Keratinocyte (primary cell): ENCODE results near the gene NTSR1. TPM values are rescaled to one million over a fixed set of nuclear protein-coding genes. Genes with fewer than 3 reads are reported as not detected.

ENCODE experiments used
- DNase-seq: peaks from one replicate; pipeline ENCODE4 v3.0.0-alpha.2; 2011; ENCODE audit warnings: low read depth, missing footprints, low spot score
- FAIRE-seq: peaks from 2 replicates; lab custom pipeline; 2011; peaks lifted over from hg19 to GRCh38; lab: Jason Lieb, UNC
- H2AFZ ChIP-seq: 2 replicates; pipeline ENCODE4 v1.6.0; 2012; ENCODE audit warnings: low read length, control low read depth, inconsistent platforms; ENCODE audit not compliant: control insufficient read depth
- H3K27ac ChIP-seq: 2 replicates; pipeline ENCODE4 v1.5.1; 2011; ENCODE audit warnings: low read length; ENCODE audit not compliant: control insufficient read depth, insufficient read depth
- H3K27me3 ChIP-seq: 3 replicates; pipeline ENCODE4 v1.6.0; 2011; ENCODE audit warnings: low read length; ENCODE audit not compliant: control insufficient read depth, insufficient read depth; ENCODE audit errors: extremely low read depth
- H3K36me3 ChIP-seq, 2 experiments: 2 replicates in 1 of 2; 3 replicates in 1 of 2; pipeline ENCODE4 v1.5.1; 2011; ENCODE audit warnings: low read length in 2 of 2, mild to moderate bottlenecking in 1 of 2; ENCODE audit not compliant: control insufficient read depth in 2 of 2, insufficient read depth in 2 of 2; ENCODE audit errors: extremely low read depth in 1 of 2
- H3K4me1 ChIP-seq: 3 replicates; pipeline ENCODE4 v1.5.1; 2011; ENCODE audit warnings: low read length; ENCODE audit not compliant: control insufficient read depth, insufficient read depth; ENCODE audit errors: extremely low read depth
- H3K4me2 ChIP-seq: 3 replicates; pipeline ENCODE4 v1.6.0; 2011; ENCODE audit warnings: low read depth, low read length; ENCODE audit not compliant: control insufficient read depth, insufficient read depth; ENCODE audit errors: extremely low read depth
- H3K4me3 ChIP-seq, 3 experiments: fragments of 200-600 bp in 1 of 3; sonication (generic) in 1 of 3; 2 replicates in 2 of 3; 3 replicates in 1 of 3; pipeline ENCODE4 v1.5.1; 2011 to 2016; ENCODE audit warnings: low read length in 3 of 3, mild to moderate bottlenecking in 3 of 3, control low read depth in 2 of 3, inconsistent platforms in 1 of 3, low read depth in 1 of 3, mixed read lengths in 1 of 3, mixed run types in 1 of 3, moderate library complexity in 1 of 3; ENCODE audit not compliant: control insufficient read depth in 2 of 3, insufficient read depth in 2 of 3; ENCODE audit errors: extremely low read depth in 1 of 3
- H3K79me2 ChIP-seq: 2 replicates; pipeline ENCODE4 v1.6.0; 2012; ENCODE audit warnings: low read length; ENCODE audit not compliant: control insufficient read depth, insufficient read depth
- H3K9ac ChIP-seq: 3 replicates; pipeline ENCODE4 v1.6.0; 2011; ENCODE audit warnings: low read length; ENCODE audit not compliant: control insufficient read depth, insufficient read depth; ENCODE audit errors: extremely low read depth
- H3K9me1 ChIP-seq: 3 replicates; pipeline ENCODE4 v1.6.0; 2011; ENCODE audit warnings: low read length; ENCODE audit not compliant: control insufficient read depth, insufficient read depth; ENCODE audit errors: extremely low read depth
- H3K9me3 ChIP-seq: 2 replicates; pipeline ENCODE4 v1.5.1; 2012; ENCODE audit warnings: low read depth, low read length; ENCODE audit not compliant: control insufficient read depth
- H4K20me1 ChIP-seq: 3 replicates; pipeline ENCODE4 v1.6.0; 2011; ENCODE audit warnings: low read length; ENCODE audit not compliant: control insufficient read depth, insufficient read depth; ENCODE audit errors: extremely low read depth
- EZH2 ChIP-seq: IDR thresholded peaks from one replicate; pipeline ENCODE4 v1.6.1; 2012; ENCODE audit warnings: inconsistent platforms, mild to moderate bottlenecking, low read length, moderate library complexity
- dilution Hi-C: fragments of 300-500 bp; cut with MboI; formaldehyde crosslinking; loops from one replicate; pipeline ENCODE4 v1.7.0; 2020; ENCODE audit warnings: low sequenced_read_pairs; ENCODE audit not compliant: extremely low pct_ligation_motif_present
- polyA plus RNA-seq, 5 experiments: library from polyadenylated mRNA; depleted of rRNA in 3 of 5; stranded (reverse) in 3 of 5; stranded (forward) in 1 of 5; unstranded in 1 of 5; fragments of >200 nt; gene quantifications; 1 replicate in 1 of 5; 2 replicates in 3 of 5; 3 replicates in 1 of 5; pipeline versions ENCODE4 v1.2.1 to v1.2.3, GENCODE V29; 2011 to 2012; ENCODE audit warnings: missing spikeins in 2 of 5, low read depth in 1 of 5, low replicate concordance in 1 of 5
- TF ChIP-seq, protein P1 (sequence below), 3 experiments: IDR thresholded peaks in 1 of 3; conservative IDR thresholded peaks in 1 of 3; optimal IDR thresholded peaks in 1 of 3; 2 replicates in 2 of 3; 3 replicates in 1 of 3; pipeline versions ENCODE3 to v1.5.1; 2011; ENCODE audit warnings: low read length in 3 of 3, mild to moderate bottlenecking in 3 of 3, moderate library complexity in 2 of 3, control low read depth in 1 of 3, inconsistent platforms in 1 of 3; ENCODE audit not compliant: insufficient read depth in 2 of 3; ENCODE audit errors: extremely low read depth in 1 of 3

The NTSR1 gene
- polyA plus RNA-seq, 1 donor (not counting 4 experiments of a cell fraction or from before 2014, with no cell fraction given) = 0.55 TPM

DNA sequence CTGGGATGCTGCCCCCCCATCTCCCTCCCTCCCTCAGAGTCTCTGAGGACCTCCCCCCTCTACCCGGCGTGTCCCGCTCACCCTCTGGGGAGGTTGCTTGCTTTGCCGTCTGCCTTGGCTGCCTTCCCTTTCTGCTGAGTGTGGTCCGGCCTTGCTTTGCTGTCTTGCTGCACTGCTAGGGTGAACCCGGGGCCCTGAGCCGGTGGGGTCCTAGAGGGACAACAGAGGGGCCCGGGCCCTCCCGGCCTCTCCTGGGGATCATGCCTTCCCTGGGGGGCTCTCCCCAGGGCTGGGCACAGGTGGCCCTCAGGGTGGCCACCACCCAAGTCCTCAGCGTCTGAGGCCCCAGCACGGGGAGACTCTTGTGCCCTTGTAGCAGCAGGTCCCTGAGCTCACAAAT, 47.0 kb upstream of the NTSR1 start:
- no peaks in the 10 kb centered on the region for H3K36me3 ChIP-seq
- H3K9me3 ChIP-seq = no peaks in the 10 kb centered on the region
- no peaks in the 10 kb centered on the region for H3K79me2 ChIP-seq
- DNase-seq (no peak), FAIRE-seq (no peak)
- H3K4me3 ChIP-seq = no peak overlapping the region
- peaks cover 8% of the 10 kb centered on the region for H3K4me1 ChIP-seq
- no peaks in the 10 kb centered on the region for H3K9me1 ChIP-seq
- peak overlapping the region; percentile 50 for H3K27ac ChIP-seq
- peak overlapping the region; percentile 20 for H3K9ac ChIP-seq
- H4K20me1 ChIP-seq = no peaks in the 10 kb centered on the region
- no peaks in the 10 kb centered on the region for H3K27me3 ChIP-seq
- H2AFZ ChIP-seq = no peak overlapping the region
- dilution Hi-C loops = no loop called here
- no peak overlapping the region for H3K4me2 ChIP-seq
- TF ChIP-seq, protein P1, sequence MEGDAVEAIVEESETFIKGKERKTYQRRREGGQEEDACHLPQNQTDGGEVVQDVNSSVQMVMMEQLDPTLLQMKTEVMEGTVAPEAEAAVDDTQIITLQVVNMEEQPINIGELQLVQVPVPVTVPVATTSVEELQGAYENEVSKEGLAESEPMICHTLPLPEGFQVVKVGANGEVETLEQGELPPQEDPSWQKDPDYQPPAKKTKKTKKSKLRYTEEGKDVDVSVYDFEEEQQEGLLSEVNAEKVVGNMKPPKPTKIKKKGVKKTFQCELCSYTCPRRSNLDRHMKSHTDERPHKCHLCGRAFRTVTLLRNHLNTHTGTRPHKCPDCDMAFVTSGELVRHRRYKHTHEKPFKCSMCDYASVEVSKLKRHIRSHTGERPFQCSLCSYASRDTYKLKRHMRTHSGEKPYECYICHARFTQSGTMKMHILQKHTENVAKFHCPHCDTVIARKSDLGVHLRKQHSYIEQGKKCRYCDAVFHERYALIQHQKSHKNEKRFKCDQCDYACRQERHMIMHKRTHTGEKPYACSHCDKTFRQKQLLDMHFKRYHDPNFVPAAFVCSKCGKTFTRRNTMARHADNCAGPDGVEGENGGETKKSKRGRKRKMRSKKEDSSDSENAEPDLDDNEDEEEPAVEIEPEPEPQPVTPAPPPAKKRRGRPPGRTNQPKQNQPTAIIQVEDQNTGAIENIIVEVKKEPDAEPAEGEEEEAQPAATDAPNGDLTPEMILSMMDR (optimal IDR thresholded peaks at IDR 0.05 in 1 of 3, IDR thresholded peaks at IDR 0.05 in 1 of 3, conservative IDR thresholded peaks at IDR 0.05 in 1 of 3; ENCODE audit: extremely low read depth in 1 of 3, insufficient read depth in 2 of 3, low read length in 3 of 3) = no peak
- TF ChIP-seq EZH2 = no peak

DNA sequence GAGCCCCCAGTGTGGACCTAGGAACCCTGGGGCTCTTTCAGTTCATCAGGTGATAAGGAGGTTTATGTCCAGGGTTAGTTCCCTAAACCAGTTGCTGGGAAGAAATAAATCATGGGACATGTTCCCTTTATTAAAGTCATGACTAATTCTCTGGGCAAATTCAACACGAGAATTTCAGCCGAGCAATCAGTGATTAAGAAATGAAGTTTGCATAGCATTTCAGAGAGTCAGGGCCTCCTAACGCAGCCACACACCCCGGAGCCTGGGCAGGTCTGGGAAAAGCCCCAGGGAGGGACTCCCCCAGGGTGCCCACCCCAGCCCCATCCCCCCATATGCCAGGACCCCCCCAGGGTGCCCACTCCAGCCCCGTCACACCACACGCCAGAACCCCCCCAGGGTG, 46.2 kb upstream of the NTSR1 start:
- Histone ChIP-seq H3K79me2 (no peaks in the 10 kb centered on the region), H3K27ac (peak overlapping the region; percentile 50), H3K36me3 (no peaks in the 10 kb centered on the region), H3K9me1 (no peaks in the 10 kb centered on the region), H2AFZ (no peak overlapping the region), H4K20me1 (no peaks in the 10 kb centered on the region), H3K4me2 (no peak overlapping the region), H3K27me3 (no peaks in the 10 kb centered on the region), H3K9ac (peak overlapping the region; percentile 20), H3K9me3 (no peaks in the 10 kb centered on the region), H3K4me1 (peaks cover 8% of the 10 kb centered on the region), H3K4me3 (no peak overlapping the region)
- dilution Hi-C loops = no loop called here
- FAIRE-seq (peak; percentile 9), DNase-seq (no peak)
- TF ChIP-seq, protein P1 (optimal IDR thresholded peaks at IDR 0.05 in 1 of 3, IDR thresholded peaks at IDR 0.05 in 1 of 3, conservative IDR thresholded peaks at IDR 0.05 in 1 of 3; ENCODE audit: extremely low read depth in 1 of 3, insufficient read depth in 2 of 3, low read length in 3 of 3) = no peak
- TF ChIP-seq EZH2 = no peak
